IPS-NIHi7 (cell line): ENCODE measurements around the gene CSTPP1.

Source experiments
- DNase-seq: peaks from one replicate; pipeline ENCODE4 v3.0.0; 2012; ENCODE audit warnings: mixed read lengths; ENCODE audit errors: extremely low spot score

CSTPP1 gene

GRCh38 chr11:46936138-46937110 is at the start of gene CSTPP1:
TSS of gene CSTPP1 (plus strand) at chr11:46936761. CDS start at chr11:46936806, 45 bp downstream.
- DNase-seq = peak; percentile 99

GRCh38 chr11:46888636-46889035 is 47.9 kb upstream of the CSTPP1 start:
- no peak for DNase-seq

GRCh38 chr11:46889251-46889650 is 47.3 kb upstream of the CSTPP1 start:
- DNase-seq = no peak

GRCh38 chr11:46889689-46890475 is 46.7 kb upstream of the CSTPP1 start:
- DNase-seq = peak; percentile 84

GRCh38 chr11:46890665-46891064 is 45.9 kb upstream of the CSTPP1 start:
- DNase-seq = no peak

GRCh38 chr11:46892109-46892508 is 44.5 kb upstream of the CSTPP1 start:
- DNase-seq = no peak

DNA sequence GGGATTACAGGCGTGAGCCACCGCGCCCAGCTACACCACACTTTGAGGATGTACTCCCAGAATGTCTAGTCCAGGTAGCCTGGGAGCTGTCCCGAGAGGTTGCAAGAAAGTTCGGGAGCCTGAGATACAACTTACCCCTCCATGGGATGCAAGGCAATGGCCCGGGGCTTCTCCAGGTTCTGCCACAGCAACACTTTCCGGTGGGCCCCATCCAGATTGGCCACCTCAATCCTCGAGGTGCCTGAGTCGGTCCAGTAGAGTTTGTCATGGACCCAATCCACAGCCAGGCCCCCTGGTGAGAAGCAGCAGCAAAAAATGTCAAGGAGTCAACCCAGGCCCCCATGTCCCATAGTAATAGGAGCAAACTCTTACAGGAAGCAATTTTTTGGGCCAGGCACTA is 43.7 kb upstream of the CSTPP1 start:
- no peak for DNase-seq

DNA sequence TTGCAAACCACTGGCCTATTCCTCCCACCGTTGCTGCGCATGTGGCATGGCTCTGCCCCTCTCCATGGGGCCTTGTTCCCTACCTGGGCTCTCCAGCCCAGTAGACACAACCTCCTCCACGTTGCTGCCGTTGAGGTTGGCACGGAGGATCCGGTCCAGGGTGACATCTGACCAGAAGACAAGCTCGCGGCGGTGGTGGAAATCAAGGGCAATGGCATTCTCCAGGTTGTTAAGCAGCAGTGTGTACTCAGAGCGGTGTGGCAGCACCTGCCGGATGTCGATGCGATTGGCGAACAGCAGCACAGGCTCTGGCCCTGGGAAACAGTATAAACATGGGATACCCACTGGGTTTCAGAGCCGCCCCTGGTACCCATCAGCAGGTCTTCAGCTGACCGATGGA is 42.1 kb upstream of the CSTPP1 start:
- no peak for DNase-seq

- no peak for DNase-seq
Observed at GRCh38 chr11:46894961-46895360, 41.6 kb upstream of the CSTPP1 start.

DNA sequence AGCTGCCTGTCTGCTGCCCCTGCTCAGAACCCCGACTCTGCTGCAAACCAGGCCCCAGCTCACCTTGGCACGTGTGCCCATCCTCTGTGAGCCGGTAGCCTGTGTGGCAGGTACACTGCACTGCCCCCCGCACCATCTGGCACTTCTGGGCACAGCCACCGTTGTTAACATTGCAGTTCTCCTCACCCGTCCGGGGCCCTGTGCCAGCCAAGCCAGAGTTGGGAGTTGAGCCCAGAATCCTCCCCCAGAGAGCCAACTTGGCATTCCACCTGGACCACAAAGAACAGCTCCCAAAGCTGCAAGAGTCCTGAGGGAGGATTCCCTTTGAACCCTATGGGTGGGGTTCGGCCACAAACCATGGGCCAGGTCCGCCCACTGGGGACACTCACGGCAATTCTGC is 40.7 kb upstream of the CSTPP1 start:
- no peak for DNase-seq

DNA sequence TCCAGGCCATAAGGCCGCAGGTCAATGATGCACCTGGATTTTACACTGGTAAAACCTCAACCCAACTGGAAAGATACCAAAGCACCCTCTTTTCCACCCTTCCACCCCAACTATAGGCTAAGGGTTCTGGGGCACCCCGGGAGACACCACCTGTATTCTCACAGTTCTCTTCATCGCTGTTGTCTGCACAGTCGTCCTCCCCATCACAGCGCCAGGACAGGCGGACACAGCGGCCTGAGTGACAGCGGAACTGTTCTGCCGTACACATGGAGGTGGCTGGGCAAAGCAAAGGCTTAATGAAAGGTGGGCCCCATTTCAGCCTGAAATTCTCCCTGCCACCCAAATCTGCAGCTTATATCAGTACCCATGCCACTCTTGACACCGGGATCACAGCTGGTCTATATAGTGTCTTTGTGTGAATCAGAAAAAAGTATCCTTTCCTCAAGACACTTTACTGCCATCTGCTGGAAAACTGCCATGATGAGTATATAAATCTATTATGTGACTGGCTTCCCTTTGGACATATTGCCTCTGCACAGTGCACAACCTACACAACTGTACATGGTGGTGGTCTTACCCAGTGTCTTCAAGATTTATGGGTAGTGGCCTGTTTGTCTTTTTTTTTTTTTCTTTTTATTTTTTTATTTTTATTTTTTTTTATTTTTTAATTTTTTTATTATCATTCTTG is 39.7 kb upstream of the CSTPP1 start:
- no peak for DNase-seq

DNA sequence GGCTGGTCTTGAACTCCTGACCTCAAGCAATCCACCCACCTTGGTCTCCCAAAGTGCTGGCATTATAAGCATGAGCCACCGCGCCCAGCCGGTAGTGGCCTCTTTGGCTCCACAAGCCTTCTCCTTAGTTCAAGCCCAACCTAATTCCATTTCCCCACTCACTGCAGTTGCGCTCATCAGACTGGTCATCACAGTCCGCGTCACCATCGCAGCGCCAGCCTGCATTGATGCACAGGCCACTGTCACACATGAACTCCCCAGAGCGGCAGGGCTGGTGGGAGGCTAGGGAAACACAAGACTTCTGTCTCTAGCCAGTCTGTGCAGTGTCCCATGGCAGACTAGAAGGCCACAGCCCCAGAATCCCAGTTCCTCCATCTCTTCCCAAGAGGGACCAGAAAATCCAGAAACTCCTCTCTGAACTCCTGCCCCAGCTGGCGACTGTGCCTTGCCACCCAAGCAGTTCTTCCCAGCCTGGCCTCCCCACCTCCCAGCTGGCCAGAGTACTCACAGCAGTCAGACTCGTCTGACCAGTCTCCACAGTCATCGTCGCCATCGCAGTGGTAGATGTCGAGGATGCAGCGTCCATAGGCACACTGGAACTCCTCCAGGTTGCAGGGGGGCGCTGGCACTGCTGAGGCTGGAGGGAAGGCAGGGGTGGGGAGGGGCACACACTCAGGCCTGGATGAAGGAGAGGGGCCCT is 38.0 kb upstream of the CSTPP1 start:
- no peak for DNase-seq

GRCh38 chr11:46899501-46900025 is 37.0 kb upstream of the CSTPP1 start:
- no peak for DNase-seq

GRCh38 chr11:46900091-46900746 is 36.3 kb upstream of the CSTPP1 start:
- no peak for DNase-seq

- no peak for DNase-seq
Observed at GRCh38 chr11:46901156-46901555, 35.4 kb upstream of the CSTPP1 start.

DNA sequence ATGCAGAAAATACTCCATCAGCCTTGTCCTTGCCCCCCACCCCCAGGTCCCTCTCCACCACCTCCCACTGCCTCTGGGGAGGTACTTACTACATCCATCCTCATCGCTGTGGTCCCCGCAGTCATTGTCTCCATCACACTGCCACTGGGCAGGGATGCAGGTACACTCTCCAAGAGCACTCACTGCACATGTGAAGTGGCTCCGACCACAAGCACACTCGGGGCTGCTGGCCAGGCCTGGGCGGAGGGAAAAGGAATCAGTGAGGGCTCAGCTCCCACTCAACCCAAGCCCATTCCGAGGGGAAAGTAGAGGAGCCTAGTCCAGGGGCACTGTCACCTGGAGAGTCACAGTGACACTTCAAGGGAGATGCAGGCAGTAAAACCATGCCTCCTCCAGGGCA is 33.9 kb upstream of the CSTPP1 start:
- no peak for DNase-seq

GRCh38 chr11:46903846-46904245 is 32.7 kb upstream of the CSTPP1 start:
- no peak for DNase-seq

GRCh38 chr11:46905806-46906205 is 30.8 kb upstream of the CSTPP1 start:
- no peak for DNase-seq

GRCh38 chr11:46906609-46907041 is 29.9 kb upstream of the CSTPP1 start:
- peak; percentile 66 for DNase-seq

GRCh38 chr11:46907606-46908005 is 29.0 kb upstream of the CSTPP1 start:
- no peak for DNase-seq
